ENCODE measurements around the gene NAGA.

NAGA gene

GRCh38 chr22:42025421-42025820 lies 45.2 kb downstream of the NAGA start:
- Histone ChIP-seq H3K27ac (ENCODE audit: low read depth, low read length) (no peak overlapping the region), H3K4me2 (ENCODE audit: low read depth, low read length, poor library complexity, severe bottlenecking) (no peak overlapping the region), H3K9me2 (replicated peaks; ENCODE audit: insufficient read depth, low read length) (no peaks in the 10 kb centered on the region), H3K36me3 (ENCODE audit: low read length) (no peaks in the 10 kb centered on the region), H3K27me3 (ENCODE audit: low read length) (no peaks in the 10 kb centered on the region), H3K79me2 (ENCODE audit: insufficient read depth, low read length) (no peaks in the 10 kb centered on the region), H3K9ac (ENCODE audit: low read length) (no peak overlapping the region), H3F3A (ENCODE audit: insufficient read depth) (no peaks in the 10 kb centered on the region), H3K4me3 (ENCODE audit: insufficient read depth, low read length, poor library complexity, severe bottlenecking) (no peak overlapping the region), H2AFZ (ENCODE audit: low read depth, low read length, severe bottlenecking) (no peak overlapping the region), H4K20me1 (ENCODE audit: low read depth, low read length) (no peaks in the 10 kb centered on the region), H3K9me3 (ENCODE audit: insufficient read depth, low read length) (no peaks in the 10 kb centered on the region)
- TF ChIP-seq EZH2phosphoT487 (conservative IDR thresholded peaks at IDR 0.05; ENCODE audit: low read length) (no peak), CTCF (IDR thresholded peaks at IDR 0.05; ENCODE audit: insufficient read depth, low read length, poor library complexity, severe bottlenecking) (no peak)

DNA sequence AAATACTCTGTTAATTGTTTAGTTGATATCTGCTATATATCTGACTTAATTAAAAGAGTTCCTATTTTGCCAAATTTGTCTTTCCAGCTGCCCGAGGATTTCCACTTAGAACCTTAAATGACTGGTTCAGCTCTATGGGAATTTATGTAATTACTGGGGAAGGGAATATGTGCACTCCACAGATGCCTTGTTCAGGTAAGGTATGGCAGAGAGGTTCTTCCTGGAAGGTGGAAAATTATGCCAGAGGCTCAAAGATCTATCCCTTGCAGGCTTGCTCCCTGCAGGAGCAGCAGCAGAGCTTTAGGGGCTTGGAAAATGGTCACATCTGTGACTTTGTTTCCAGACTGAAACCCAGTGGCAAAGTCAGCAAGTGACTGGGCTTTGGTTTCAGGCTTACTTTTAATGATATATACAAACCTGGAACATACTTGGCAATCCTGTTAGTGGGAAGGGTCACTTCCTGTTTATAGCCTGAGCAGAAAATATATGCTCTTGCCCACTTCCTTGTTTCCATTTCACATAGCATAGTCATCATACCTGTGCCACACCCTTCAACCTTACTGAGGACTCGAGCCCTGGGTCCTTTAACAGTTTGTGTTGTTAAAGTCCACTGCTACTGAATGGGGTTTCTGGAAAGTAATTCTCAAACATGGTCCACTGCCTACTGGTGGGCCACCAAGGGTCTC lies 48.3 kb downstream of the NAGA start:
- Histone ChIP-seq H3K27me3 (ENCODE audit: low read length) (no peaks in the 10 kb centered on the region), H3K9me3 (ENCODE audit: insufficient read depth, low read length) (no peaks in the 10 kb centered on the region), H3F3A (ENCODE audit: insufficient read depth) (no peaks in the 10 kb centered on the region), H4K20me1 (ENCODE audit: low read depth, low read length) (no peaks in the 10 kb centered on the region), H3K9me2 (replicated peaks; ENCODE audit: insufficient read depth, low read length) (no peaks in the 10 kb centered on the region), H3K79me2 (ENCODE audit: insufficient read depth, low read length) (no peaks in the 10 kb centered on the region), H3K4me3 (ENCODE audit: insufficient read depth, low read length, poor library complexity, severe bottlenecking) (no peak overlapping the region), H3K36me3 (ENCODE audit: low read length) (no peaks in the 10 kb centered on the region), H3K27ac (ENCODE audit: low read depth, low read length) (no peak overlapping the region), H3K9ac (ENCODE audit: low read length) (no peak overlapping the region), H2AFZ (ENCODE audit: low read depth, low read length, severe bottlenecking) (no peak overlapping the region), H3K4me2 (ENCODE audit: low read depth, low read length, poor library complexity, severe bottlenecking) (no peak overlapping the region)
- TF ChIP-seq EZH2phosphoT487 (conservative IDR thresholded peaks at IDR 0.05; ENCODE audit: low read length), result no peak
- no peak for TF ChIP-seq CTCF (IDR thresholded peaks at IDR 0.05; ENCODE audit: insufficient read depth, low read length, poor library complexity, severe bottlenecking)

DNA sequence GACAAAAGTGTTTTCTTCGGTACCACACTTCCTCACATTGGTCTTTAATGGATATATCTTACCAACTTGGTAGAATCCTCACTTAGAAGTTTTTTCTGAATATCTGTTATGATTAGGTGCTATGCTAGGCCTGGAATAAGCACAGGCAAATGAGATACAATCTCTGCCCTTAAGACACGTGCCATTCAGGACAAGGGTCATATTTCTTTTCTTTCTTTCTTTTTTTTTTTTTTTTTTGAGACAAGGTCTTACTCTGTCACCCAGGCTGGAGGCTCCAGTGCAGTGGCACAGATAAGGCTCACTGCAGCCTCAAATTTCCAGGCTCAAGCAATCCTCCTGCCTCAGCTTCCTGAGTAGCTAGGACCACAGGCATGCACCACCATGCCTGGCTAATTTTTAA lies 49.0 kb downstream of the NAGA start:
- no peak overlapping the region for H2AFZ ChIP-seq (ENCODE audit: low read depth, low read length, severe bottlenecking)
- no peaks in the 10 kb centered on the region for H4K20me1 ChIP-seq (ENCODE audit: low read depth, low read length)
- no peaks in the 10 kb centered on the region for H3K9me2 ChIP-seq (replicated peaks; ENCODE audit: insufficient read depth, low read length)
- no peak overlapping the region for H3K4me3 ChIP-seq (ENCODE audit: insufficient read depth, low read length, poor library complexity, severe bottlenecking)
- no peaks in the 10 kb centered on the region for H3K79me2 ChIP-seq (ENCODE audit: insufficient read depth, low read length)
- no peaks in the 10 kb centered on the region for H3K27me3 ChIP-seq (ENCODE audit: low read length)
- no peaks in the 10 kb centered on the region for H3K36me3 ChIP-seq (ENCODE audit: low read length)
- no peak overlapping the region for H3K4me2 ChIP-seq (ENCODE audit: low read depth, low read length, poor library complexity, severe bottlenecking)
- H3K9me3 ChIP-seq (ENCODE audit: insufficient read depth, low read length), result no peaks in the 10 kb centered on the region
- H3F3A ChIP-seq (ENCODE audit: insufficient read depth), result no peaks in the 10 kb centered on the region
- TF ChIP-seq CTCF (IDR thresholded peaks at IDR 0.05; ENCODE audit: insufficient read depth, low read length, poor library complexity, severe bottlenecking), result no peak
- no peak for TF ChIP-seq EZH2phosphoT487 (conservative IDR thresholded peaks at IDR 0.05; ENCODE audit: low read length)
- no peak overlapping the region for H3K9ac ChIP-seq (ENCODE audit: low read length)
- no peak overlapping the region for H3K27ac ChIP-seq (ENCODE audit: low read depth, low read length)
